ENCODE data around the gene UBE3B.
"Not testable (repeated sequence)": the region's sequence is repeated elsewhere in the genome, so short reads cannot be mapped to it uniquely, and the experiment has no call there.

The UBE3B gene

GRCh38 chr12:109467978-109468676 lies 9.3 kb upstream of the UBE3B start:
- no peak for DNase-seq (ENCODE audit: extremely low spot score)
- POLR2A ChIA-PET: no interaction called here
- TF ChIP-seq CTCF (IDR thresholded peaks at IDR 0.05; ENCODE audit: control extremely low read depth, extremely low read depth, low read depth, missing control alignments): no peak

GRCh38 chr12:109469517-109469916 lies 7.9 kb upstream of the UBE3B start:
- ChIA-PET CTCF (interaction anchor here (1.0 kb wide), 1 partner anchor 12 kb away, joined by 4 read pairs; no protein-coding TSS in a partner anchor), POLR2A (no interaction called here)
- no peak for DNase-seq (ENCODE audit: extremely low spot score)

More at GRCh38 chr12:109467978-109468676, 9.3 kb upstream of the UBE3B start:
- CTCF ChIA-PET: interaction anchor here (1.1 kb wide), 1 partner anchor 33 kb away, joined by 4 read pairs; no protein-coding TSS in a partner anchor

GRCh38 chr12:109473006-109473405 lies 4.4 kb upstream of the UBE3B start:
- no peak for DNase-seq (ENCODE audit: extremely low spot score)
- POLR2A ChIA-PET: no interaction called here
- TF ChIP-seq CTCF (IDR thresholded peaks at IDR 0.05; ENCODE audit: control extremely low read depth, extremely low read depth, low read depth, missing control alignments): no peak
- CTCF ChIA-PET: interaction anchor here (1.2 to 2.4 kb wide), 3 partner anchors 18 to 46 kb away, joined by 3 to 8 read pairs (median 3); no protein-coding TSS in a partner anchor

More at GRCh38 chr12:109469517-109469916, 7.9 kb upstream of the UBE3B start:
- TF ChIP-seq CTCF (IDR thresholded peaks at IDR 0.05; ENCODE audit: control extremely low read depth, extremely low read depth, low read depth, missing control alignments): no peak

GRCh38 chr12:109473526-109474270 lies 3.7 kb upstream of the UBE3B start:
- CTCF ChIA-PET: interaction anchor here (1.1 to 2.4 kb wide), 4 partner anchors 18 to 372 kb away, joined by 3 to 8 read pairs (median 3); no protein-coding TSS in a partner anchor
- POLR2A ChIA-PET; DNase-seq (ENCODE audit: extremely low spot score): not testable (repeated sequence)

- no peak for TF ChIP-seq CTCF (IDR thresholded peaks at IDR 0.05; ENCODE audit: control extremely low read depth, extremely low read depth, low read depth, missing control alignments)
- no peak for DNase-seq (ENCODE audit: extremely low spot score)
- ChIA-PET CTCF (interaction anchor here (1.8 kb wide), 1 partner anchor 47 kb away, joined by 6 read pairs; no protein-coding TSS in a partner anchor), POLR2A (no interaction called here)
Measured at GRCh38 chr12:109475121-109475520, 2.3 kb upstream of the UBE3B start.

GRCh38 chr12:109475993-109476806 lies 1.2 kb upstream of the UBE3B start:
- POLR2A ChIA-PET: no interaction called here
- no peak for DNase-seq (ENCODE audit: extremely low spot score)
- no peak for TF ChIP-seq CTCF (IDR thresholded peaks at IDR 0.05; ENCODE audit: control extremely low read depth, extremely low read depth, low read depth, missing control alignments)

More at GRCh38 chr12:109475993-109476806, 1.2 kb upstream of the UBE3B start:
- CTCF ChIA-PET: interaction anchor here (0.7 to 1.8 kb wide), 3 partner anchors 23 to 121 kb away, joined by 3 to 6 read pairs (median 3); no protein-coding TSS in a partner anchor
